Erythroblast (primary cell): ENCODE measurements around the gene PPFIA2.

Experiments used
- GATA1 ChIP-seq: IDR thresholded peaks from 2 replicates; pipeline ENCODE4 v1.6.1; 2011; ENCODE audit warnings: low read depth, mild to moderate bottlenecking, control low read depth, low read length, moderate library complexity
- POLR2A ChIP-seq: IDR thresholded peaks from 2 replicates; pipeline ENCODE4 v1.6.1; 2011; ENCODE audit warnings: mild to moderate bottlenecking, low read length

GRCh38 chr12:81726634-81727033 lies 32.5 kb downstream of the PPFIA2 start:
- TF ChIP-seq POLR2A (no peak), GATA1 (no peak)
